ENCODE results near the gene MC5R.
"Not testable (repeated sequence)": the region's sequence is repeated elsewhere in the genome, so short reads cannot be mapped to it uniquely, and the experiment has no call there.

The MC5R gene

GRCh38 chr18:13810950-13811485 is 12.9 kb upstream of the MC5R start:
- Mint-ChIP-seq H3K27me3 (peaks cover 10 to 45% of the 10 kb centered on the region in 2 donors), H3K36me3 (ENCODE audit: insufficient read depth) (peaks cover 3% of the 10 kb centered on the region), H3K27ac (no peak overlapping the region), H3K4me3 (no peak overlapping the region), H3K4me1 (ENCODE audit: low read depth in 2 of 2) (peaks cover 0 to 3% of the 10 kb centered on the region in 2 donors), H3K9me3 (no peaks in the 10 kb centered on the region)
- ATAC-seq (replicated peaks): no peak
- no peak for DNase-seq

- ATAC-seq (replicated peaks) (no peak), DNase-seq (no peak)
- Mint-ChIP-seq H3K9me3 (no peaks in the 10 kb centered on the region), H3K27me3 (peaks cover 6 to 42% of the 10 kb centered on the region in 2 donors), H3K27ac (no peak overlapping the region), H3K4me3 (no peak overlapping the region), H3K4me1 (ENCODE audit: low read depth in 2 of 2) (peaks cover 0 to 3% of the 10 kb centered on the region in 2 donors), H3K36me3 (ENCODE audit: insufficient read depth) (peaks cover 3% of the 10 kb centered on the region)
Measured at GRCh38 chr18:13811993-13812392, 12.0 kb upstream of the MC5R start.

- no peak overlapping the region for H3K27ac Mint-ChIP-seq
- no peak overlapping the region for H3K4me3 Mint-ChIP-seq
- peak; percentile 71 for ATAC-seq (replicated peaks)
- H3K4me1 Mint-ChIP-seq (ENCODE audit: low read depth in 2 of 2): peaks cover 0 to 3% of the 10 kb centered on the region in 2 donors
- no peaks in the 10 kb centered on the region for H3K9me3 Mint-ChIP-seq
- H3K27me3 Mint-ChIP-seq: peaks cover 6 to 42% of the 10 kb centered on the region in 2 donors
- peak; percentile 37 to 63 (median 41) for DNase-seq
- peaks cover 3% of the 10 kb centered on the region for H3K36me3 Mint-ChIP-seq (ENCODE audit: insufficient read depth)
Measured at GRCh38 chr18:13813271-13813849, 10.6 kb upstream of the MC5R start.

GRCh38 chr18:13826209-13826608 is 2.3 kb downstream of the MC5R start:
- H3K4me1 Mint-ChIP-seq (ENCODE audit: low read depth in 2 of 2): no peaks in the 10 kb centered on the region
- no peak for DNase-seq
- no peak overlapping the region for H3K4me3 Mint-ChIP-seq
- H3K9me3 Mint-ChIP-seq: no peaks in the 10 kb centered on the region
- no peak overlapping the region for H3K27ac Mint-ChIP-seq
- H3K36me3 Mint-ChIP-seq (ENCODE audit: insufficient read depth): peaks cover 3% of the 10 kb centered on the region
- H3K27me3 Mint-ChIP-seq: peaks cover 47 to 68% of the 10 kb centered on the region in 2 donors
- ATAC-seq (replicated peaks): no peak

GRCh38 chr18:13831864-13832508 is 8.0 kb downstream of the MC5R start:
- peaks cover 44 to 68% of the 10 kb centered on the region in 2 donors for H3K27me3 Mint-ChIP-seq
- H3K9me3 Mint-ChIP-seq: no peaks in the 10 kb centered on the region
- ATAC-seq (replicated peaks): no peak
- H3K36me3 Mint-ChIP-seq (ENCODE audit: insufficient read depth): no peaks in the 10 kb centered on the region
- no peak for DNase-seq
- no peak overlapping the region for H3K27ac Mint-ChIP-seq
- H3K4me3 Mint-ChIP-seq: no peak overlapping the region
- H3K4me1 Mint-ChIP-seq (ENCODE audit: low read depth in 2 of 2): peaks cover 0 to 2% of the 10 kb centered on the region in 2 donors

- Mint-ChIP-seq H3K4me1 (ENCODE audit: low read depth in 2 of 2) (peaks cover 0 to 2% of the 10 kb centered on the region in 2 donors), H3K4me3 (no peak overlapping the region), H3K27ac (no peak overlapping the region), H3K36me3 (ENCODE audit: insufficient read depth) (no peaks in the 10 kb centered on the region), H3K9me3 (no peaks in the 10 kb centered on the region), H3K27me3 (peaks cover 46 to 50% of the 10 kb centered on the region in 2 donors)
- DNase-seq (no peak), ATAC-seq (replicated peaks) (no peak)
Measured at GRCh38 chr18:13834496-13835015, 10.6 kb downstream of the MC5R start.

- H3K4me3 Mint-ChIP-seq: no peak overlapping the region
- H3K9me3 Mint-ChIP-seq: no peaks in the 10 kb centered on the region
- H3K27me3 Mint-ChIP-seq: peaks cover 44 to 50% of the 10 kb centered on the region in 2 donors
- DNase-seq: no peak
- H3K27ac Mint-ChIP-seq: no peak overlapping the region
- peaks cover 0 to 2% of the 10 kb centered on the region in 2 donors for H3K4me1 Mint-ChIP-seq (ENCODE audit: low read depth in 2 of 2)
- ATAC-seq (replicated peaks): no peak
- H3K36me3 Mint-ChIP-seq (ENCODE audit: insufficient read depth): no peaks in the 10 kb centered on the region
Measured at GRCh38 chr18:13835202-13835601, 11.3 kb downstream of the MC5R start.

GRCh38 chr18:13836559-13836958 is 12.6 kb downstream of the MC5R start:
- no peak overlapping the region for H3K27ac Mint-ChIP-seq
- peaks cover 0 to 2% of the 10 kb centered on the region in 2 donors for H3K4me1 Mint-ChIP-seq (ENCODE audit: low read depth in 2 of 2)
- no peak overlapping the region for H3K4me3 Mint-ChIP-seq
- no peaks in the 10 kb centered on the region for H3K9me3 Mint-ChIP-seq
- peaks cover 33 to 43% of the 10 kb centered on the region in 2 donors for H3K27me3 Mint-ChIP-seq
- H3K36me3 Mint-ChIP-seq (ENCODE audit: insufficient read depth): no peaks in the 10 kb centered on the region
- no peak for ATAC-seq (replicated peaks)
- no peak for DNase-seq

GRCh38 chr18:13849791-13850190 is 25.8 kb downstream of the MC5R start:
- H3K27ac Mint-ChIP-seq: no peak overlapping the region
- peaks cover 2% of the 10 kb centered on the region for H3K36me3 Mint-ChIP-seq (ENCODE audit: insufficient read depth)
- DNase-seq (no peak), ATAC-seq (replicated peaks) (no peak)
- no peaks in the 10 kb centered on the region for H3K4me1 Mint-ChIP-seq (ENCODE audit: low read depth in 2 of 2)
- H3K9me3 Mint-ChIP-seq: peaks cover 0 to 9% of the 10 kb centered on the region in 2 donors
- H3K4me3 Mint-ChIP-seq: no peak overlapping the region
- H3K27me3 Mint-ChIP-seq: peaks cover 19 to 28% of the 10 kb centered on the region in 2 donors

GRCh38 chr18:13862898-13863297 is 38.9 kb downstream of the MC5R start:
- ATAC-seq (replicated peaks); DNase-seq; H3K36me3 Mint-ChIP-seq (ENCODE audit: insufficient read depth); H3K9me3 Mint-ChIP-seq; H3K4me3 Mint-ChIP-seq; H3K4me1 Mint-ChIP-seq (ENCODE audit: low read depth in 2 of 2); H3K27ac Mint-ChIP-seq: not testable (repeated sequence)
- H3K27me3 Mint-ChIP-seq: peaks cover 41 to 61% of the 10 kb centered on the region in 2 donors

- Mint-ChIP-seq H3K36me3 (ENCODE audit: insufficient read depth) (no peaks in the 10 kb centered on the region), H3K27me3 (peaks cover 38 to 79% of the 10 kb centered on the region in 2 donors), H3K4me1 (ENCODE audit: low read depth in 2 of 2) (no peaks in the 10 kb centered on the region), H3K27ac (no peak overlapping the region), H3K9me3 (no peaks in the 10 kb centered on the region), H3K4me3 (no peak overlapping the region)
- DNase-seq: no peak
- no peak for ATAC-seq (replicated peaks)
Measured at GRCh38 chr18:13868501-13869271, 44.7 kb downstream of the MC5R start.

GRCh38 chr18:13871701-13872100 is 47.8 kb downstream of the MC5R start:
- no peak for DNase-seq
- no peak for ATAC-seq (replicated peaks)
- peaks cover 30 to 57% of the 10 kb centered on the region in 2 donors for H3K27me3 Mint-ChIP-seq

GRCh38 chr18:13872373-13872772 is 48.4 kb downstream of the MC5R start:
- Mint-ChIP-seq H3K27ac (no peak overlapping the region), H3K27me3 (peaks cover 25 to 51% of the 10 kb centered on the region in 2 donors), H3K36me3 (ENCODE audit: insufficient read depth) (no peaks in the 10 kb centered on the region), H3K4me3 (no peak overlapping the region), H3K9me3 (no peaks in the 10 kb centered on the region), H3K4me1 (ENCODE audit: low read depth in 2 of 2) (no peaks in the 10 kb centered on the region)
- no peak for DNase-seq
- no peak for ATAC-seq (replicated peaks)

More at GRCh38 chr18:13871701-13872100, 47.8 kb downstream of the MC5R start:
- Mint-ChIP-seq H3K36me3 (ENCODE audit: insufficient read depth) (no peaks in the 10 kb centered on the region), H3K4me3 (no peak overlapping the region), H3K9me3 (no peaks in the 10 kb centered on the region), H3K4me1 (ENCODE audit: low read depth in 2 of 2) (no peaks in the 10 kb centered on the region), H3K27ac (no peak overlapping the region)

Measured in effector memory CD8-positive, alpha-beta T cell (primary cell).